RWPE2 (cell line): ENCODE measurements around the gene UVSSA.

ENCODE experiments used
- ATAC-seq: fragments of 200-7000 bp; cut with Tn5 transposase; 3 replicates; pipeline ENCODE4 v1.9.1; 2021; ENCODE audit warnings: low read depth
- DNase-seq: peaks from one replicate; pipeline ENCODE4 v3.0.0-alpha.2; 2020; ENCODE audit warnings: low spot score
- H3K27ac ChIP-seq: fragments of 450-650 bp; 2 replicates; pipeline ENCODE4 v1.5.1; 2017; ENCODE audit warnings: mild to moderate bottlenecking; ENCODE audit not compliant: poor library complexity, severe bottlenecking
- H3K27me3 ChIP-seq: fragments of 250-450 bp; sonication (Bioruptor Pico); 2 replicates; pipeline ENCODE4 v1.5.1; 2021; ENCODE audit warnings: mild to moderate bottlenecking, moderate library complexity; ENCODE audit not compliant: insufficient read depth, poor library complexity, severe bottlenecking
- H3K36me3 ChIP-seq: fragments of 250-450 bp; sonication (Bioruptor Pico); 2 replicates; pipeline ENCODE4 v1.5.1; 2020; ENCODE audit warnings: low read depth, mild to moderate bottlenecking, moderate library complexity
- H3K4me1 ChIP-seq: fragments of 250-450 bp; sonication (Bioruptor Pico); 2 replicates; pipeline ENCODE4 v1.5.1; 2021; ENCODE audit warnings: mild to moderate bottlenecking, moderate library complexity; ENCODE audit not compliant: insufficient read depth, poor library complexity, severe bottlenecking
- H3K4me3 ChIP-seq: fragments of 250-450 bp; sonication (Bioruptor Pico); 2 replicates; pipeline ENCODE4 v1.5.1; 2021; ENCODE audit warnings: mild to moderate bottlenecking, moderate library complexity; ENCODE audit not compliant: severe bottlenecking
- H3K9me3 ChIP-seq: fragments of 250-450 bp; sonication (Bioruptor Pico); 2 replicates; pipeline ENCODE4 v1.5.1; 2021; ENCODE audit warnings: mild to moderate bottlenecking, moderate library complexity; ENCODE audit not compliant: severe bottlenecking
- TF ChIP-seq, protein P1 (sequence below): fragments of 450-650 bp; IDR thresholded peaks from one replicate; pipeline ENCODE4 v1.5.1; 2017; ENCODE audit warnings: mild to moderate bottlenecking, moderate library complexity; ENCODE audit not compliant: poor library complexity, severe bottlenecking

Gene UVSSA

DNA sequence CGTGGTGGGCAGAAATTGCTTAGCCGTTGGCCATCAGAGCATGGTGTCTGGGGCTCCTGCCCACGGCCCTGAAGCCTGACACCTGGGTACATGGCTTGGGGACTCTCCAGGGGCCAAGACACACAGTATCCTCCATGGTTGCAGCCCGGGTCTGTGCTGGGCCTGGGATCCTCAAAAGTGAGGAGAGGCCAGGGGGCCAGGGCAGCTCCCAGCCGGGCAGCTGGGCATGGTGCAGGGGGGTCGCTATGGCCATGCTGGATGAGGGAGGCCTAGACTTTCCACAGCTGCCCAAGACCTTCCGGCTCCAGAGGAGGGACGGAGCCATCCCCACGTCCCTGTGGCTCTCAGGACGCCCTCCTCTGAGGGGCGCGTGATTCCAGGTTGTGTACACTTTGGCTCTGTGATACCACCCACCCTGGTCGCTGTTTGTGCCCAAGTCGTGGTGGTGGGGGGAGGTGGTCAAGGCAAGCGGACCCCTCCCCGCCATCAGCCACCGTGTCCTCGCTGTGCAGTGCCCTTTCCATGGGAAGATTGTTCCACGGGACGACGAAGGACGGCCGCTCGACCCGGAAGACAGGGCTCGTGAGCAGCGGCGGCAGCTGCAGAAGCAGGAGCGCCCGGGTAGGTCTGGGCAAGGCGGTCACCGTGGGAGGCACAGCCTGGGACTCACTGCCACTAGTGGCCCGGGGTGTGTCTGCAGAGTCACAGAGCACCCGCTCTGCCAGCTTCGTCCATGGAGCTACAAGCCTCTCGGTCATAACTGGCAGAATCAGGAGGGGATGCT lies 33.6 kb downstream of the UVSSA start:
- Histone ChIP-seq H3K4me1 (no peaks in the 10 kb centered on the region), H3K9me3 (no peaks in the 10 kb centered on the region), H3K36me3 (0 out of 2 replicates have a peak, but pooled peaks cover 4% of the 10 kb centered on the region), H3K27me3 (no peaks in the 10 kb centered on the region), H3K4me3 (no peak overlapping the region), H3K27ac (no peak overlapping the region)
- ATAC-seq (no peak), DNase-seq (peak; percentile 61)
- TF ChIP-seq, protein P1, sequence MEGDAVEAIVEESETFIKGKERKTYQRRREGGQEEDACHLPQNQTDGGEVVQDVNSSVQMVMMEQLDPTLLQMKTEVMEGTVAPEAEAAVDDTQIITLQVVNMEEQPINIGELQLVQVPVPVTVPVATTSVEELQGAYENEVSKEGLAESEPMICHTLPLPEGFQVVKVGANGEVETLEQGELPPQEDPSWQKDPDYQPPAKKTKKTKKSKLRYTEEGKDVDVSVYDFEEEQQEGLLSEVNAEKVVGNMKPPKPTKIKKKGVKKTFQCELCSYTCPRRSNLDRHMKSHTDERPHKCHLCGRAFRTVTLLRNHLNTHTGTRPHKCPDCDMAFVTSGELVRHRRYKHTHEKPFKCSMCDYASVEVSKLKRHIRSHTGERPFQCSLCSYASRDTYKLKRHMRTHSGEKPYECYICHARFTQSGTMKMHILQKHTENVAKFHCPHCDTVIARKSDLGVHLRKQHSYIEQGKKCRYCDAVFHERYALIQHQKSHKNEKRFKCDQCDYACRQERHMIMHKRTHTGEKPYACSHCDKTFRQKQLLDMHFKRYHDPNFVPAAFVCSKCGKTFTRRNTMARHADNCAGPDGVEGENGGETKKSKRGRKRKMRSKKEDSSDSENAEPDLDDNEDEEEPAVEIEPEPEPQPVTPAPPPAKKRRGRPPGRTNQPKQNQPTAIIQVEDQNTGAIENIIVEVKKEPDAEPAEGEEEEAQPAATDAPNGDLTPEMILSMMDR: no peak

DNA sequence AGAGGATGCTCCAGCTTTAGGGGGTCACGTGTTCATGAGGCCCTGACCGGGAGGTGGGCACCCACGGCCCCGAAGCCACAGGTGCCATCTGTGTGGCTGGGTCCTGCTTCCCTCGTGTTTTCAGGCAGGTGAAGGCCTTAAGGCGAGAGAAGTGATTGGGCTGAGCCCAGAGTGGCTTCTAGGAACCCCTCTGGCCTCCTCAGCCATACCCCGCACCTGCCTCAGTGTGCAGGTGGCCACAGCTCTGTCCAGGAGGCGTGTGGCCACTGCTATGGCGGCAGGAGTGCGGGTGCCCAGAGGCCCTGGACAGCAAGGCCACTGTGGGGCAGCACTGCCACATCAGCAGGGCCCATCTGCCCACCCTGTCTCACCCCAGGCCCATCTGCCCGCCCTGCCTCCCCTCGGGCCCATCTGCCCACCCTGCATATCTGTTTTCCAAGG lies 34.2 kb downstream of the UVSSA start:
- no peak overlapping the region for H3K27ac ChIP-seq
- H3K36me3 ChIP-seq: peaks cover 3% of the 10 kb centered on the region; the same call in 1 of the 2 replicates
- no peak overlapping the region for H3K4me3 ChIP-seq
- ATAC-seq: no peak
- no peaks in the 10 kb centered on the region for H3K27me3 ChIP-seq
- H3K9me3 ChIP-seq: no peaks in the 10 kb centered on the region
- TF ChIP-seq, protein P1: no peak
- DNase-seq: peak; percentile 41
- no peaks in the 10 kb centered on the region for H3K4me1 ChIP-seq

GRCh38 chr4:1381944-1382541 lies 35.0 kb downstream of the UVSSA start:
- Histone ChIP-seq H3K27ac (no peak overlapping the region), H3K9me3 (no peaks in the 10 kb centered on the region), H3K4me3 (no peak overlapping the region), H3K4me1 (no peaks in the 10 kb centered on the region), H3K36me3 (peaks cover 6% of the 10 kb centered on the region; the same call in 1 of the 2 replicates), H3K27me3 (no peaks in the 10 kb centered on the region)
- DNase-seq (peak; percentile 66), ATAC-seq (no peak)
- TF ChIP-seq, protein P1: no peak

DNA sequence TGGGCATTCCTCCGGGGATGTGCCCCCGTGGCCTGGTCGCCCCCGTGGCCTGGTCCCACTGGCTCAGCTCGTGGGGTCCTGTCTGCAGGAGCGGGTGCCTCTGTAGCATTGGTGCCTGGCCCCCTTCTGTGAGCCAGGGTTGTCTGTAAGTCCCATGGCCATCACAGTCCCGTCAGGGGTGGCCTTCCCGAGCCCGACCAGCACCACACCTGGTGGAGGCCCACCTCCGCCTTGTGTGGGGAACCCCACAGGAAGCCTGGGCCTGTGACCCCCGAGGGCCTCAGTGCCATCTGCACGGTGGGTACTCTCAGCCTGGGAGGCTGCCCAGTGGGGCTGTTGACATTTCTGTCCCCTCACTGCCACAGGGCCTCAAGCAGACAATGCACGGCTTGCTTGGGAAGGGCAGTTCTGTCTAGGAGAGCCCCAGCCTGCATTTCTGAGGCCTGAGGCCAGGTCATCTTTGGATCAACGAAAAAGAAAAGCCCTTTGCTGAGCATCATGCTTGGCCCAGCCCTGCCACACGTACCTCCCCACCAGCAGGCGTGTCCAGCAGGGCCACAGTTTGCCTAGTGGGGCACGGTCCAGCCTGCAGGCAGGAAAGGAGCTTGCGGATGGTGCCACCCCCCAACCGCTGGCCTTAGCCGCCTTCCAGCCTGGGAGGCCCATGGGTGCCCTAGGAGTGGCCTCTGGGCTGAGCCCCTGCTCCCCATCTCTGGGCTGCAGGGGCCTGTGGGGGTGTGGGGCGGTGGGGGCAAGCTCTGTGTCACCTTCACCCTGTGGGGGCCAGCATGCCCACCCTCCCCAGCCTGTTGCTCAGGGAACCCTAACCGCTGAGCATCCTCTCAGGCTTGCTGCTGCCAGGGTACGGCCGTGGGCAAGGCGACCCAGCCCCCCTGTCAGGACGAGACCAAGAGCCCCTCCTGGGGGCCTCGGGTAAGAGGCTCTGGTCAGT lies 36.0 kb downstream of the UVSSA start:
- TF ChIP-seq, protein P1: no peak
- no peak for ATAC-seq
- Histone ChIP-seq H3K27ac (no peak overlapping the region), H3K4me3 (no peak overlapping the region), H3K27me3 (no peaks in the 10 kb centered on the region), H3K36me3 (peaks cover 9% of the 10 kb centered on the region; the same call in 1 of the 2 replicates), H3K4me1 (no peaks in the 10 kb centered on the region), H3K9me3 (no peaks in the 10 kb centered on the region)
- DNase-seq: peak; percentile 49
